CD4-positive, alpha-beta T cell treated with Interleukin-4 for 4 hours (primary cell): ENCODE measurements around the gene STPG3.
"Not testable (repeated sequence)": the region's sequence is repeated elsewhere in the genome, so short reads cannot be mapped to it uniquely, and the experiment has no call there.

Experiments used
- DNase-seq: peaks from one replicate; pipeline ENCODE4 v3.0.0-alpha.2; 2020

The STPG3 gene

GRCh38 chr9:137234055-137234697, 16.9 kb upstream of the STPG3 start:
- DNase-seq = no peak

- DNase-seq = no peak
Measured at GRCh38 chr9:137234758-137235423, 16.2 kb upstream of the STPG3 start.

GRCh38 chr9:137235424-137236237, 15.5 kb upstream of the STPG3 start:
- no peak for DNase-seq

- peak; percentile 80 for DNase-seq
Measured at GRCh38 chr9:137236238-137236935, 14.7 kb upstream of the STPG3 start.

- no peak for DNase-seq
Measured at GRCh38 chr9:137236936-137237421, 14.1 kb upstream of the STPG3 start.

GRCh38 chr9:137237759-137238726, 13.0 kb upstream of the STPG3 start:
- DNase-seq = no peak

GRCh38 chr9:137239541-137240200, 11.4 kb upstream of the STPG3 start:
- not testable (repeated sequence) for DNase-seq

- DNase-seq = peak; percentile 72
Measured at GRCh38 chr9:137240318-137240840, 10.7 kb upstream of the STPG3 start.

GRCh38 chr9:137240841-137241489, 10.1 kb upstream of the STPG3 start, which contains the start of gene TUBB4B:
TUBB4B (plus strand) TSS chr9:137241287; CDS start chr9:137241361, 74 bp downstream.
- DNase-seq = peak; percentile 100

- peak; percentile 75 for DNase-seq
Measured at GRCh38 chr9:137241490-137242268, 9.4 kb upstream of the STPG3 start.

- DNase-seq = no peak
Measured at GRCh38 chr9:137242269-137243203, 8.6 kb upstream of the STPG3 start.

GRCh38 chr9:137243266-137243625, 7.8 kb upstream of the STPG3 start:
- DNase-seq = not testable (repeated sequence)

GRCh38 chr9:137243626-137244485, 7.2 kb upstream of the STPG3 start:
- DNase-seq = no peak

- no peak for DNase-seq
Measured at GRCh38 chr9:137244486-137245449, 6.3 kb upstream of the STPG3 start.

- DNase-seq = no peak
Measured at GRCh38 chr9:137245450-137246421, 5.3 kb upstream of the STPG3 start.
